GM19239 (cell line): ENCODE results near the gene LENEP.
A peak's percentile ranks its signal among the peaks of the same experiment; 100 is the strongest.
"Not testable (repeated sequence)": the region's sequence is repeated elsewhere in the genome, so short reads cannot be mapped to it uniquely, and the experiment has no call there.

Source experiments
- DNase-seq: peaks from one replicate; pipeline ENCODE4 v3.0.0; 2011; ENCODE audit warnings: low spot score; ENCODE audit not compliant: insufficient read length
- FAIRE-seq: peaks from 2 replicates; lab custom pipeline; 2011; peaks lifted over from hg19 to GRCh38; lab: Jason Lieb, UNC

Gene LENEP

GRCh38 chr1:154974102-154974807, 19.1 kb upstream of the LENEP start, which contains the start of gene CKS1B:
TSS of gene CKS1B (plus strand) at chr1:154974681. CDS start at chr1:154974746, 65 bp downstream.
- DNase-seq (peak; percentile 88), FAIRE-seq (peak; percentile 99)

GRCh38 chr1:154974808-154975408, 18.5 kb upstream of the LENEP start:
- FAIRE-seq, result no peak

GRCh38 chr1:154975409-154976059, 17.9 kb upstream of the LENEP start:
- DNase-seq (no peak), FAIRE-seq (peak; percentile 63)

More at GRCh38 chr1:154974808-154975408, 18.5 kb upstream of the LENEP start:
- peak; percentile 65 for DNase-seq

- FAIRE-seq, DNase-seq: not testable (repeated sequence)
These were observed 15.6 kb upstream of the LENEP start for GRCh38 chr1:154977762-154978161.

- DNase-seq, result no peak
- no peak for FAIRE-seq
These were observed 15.0 kb upstream of the LENEP start for GRCh38 chr1:154978360-154978759.

- DNase-seq (no peak), FAIRE-seq (no peak)
These were observed 11.0 kb upstream of the LENEP start for GRCh38 chr1:154982341-154982740.

DNA sequence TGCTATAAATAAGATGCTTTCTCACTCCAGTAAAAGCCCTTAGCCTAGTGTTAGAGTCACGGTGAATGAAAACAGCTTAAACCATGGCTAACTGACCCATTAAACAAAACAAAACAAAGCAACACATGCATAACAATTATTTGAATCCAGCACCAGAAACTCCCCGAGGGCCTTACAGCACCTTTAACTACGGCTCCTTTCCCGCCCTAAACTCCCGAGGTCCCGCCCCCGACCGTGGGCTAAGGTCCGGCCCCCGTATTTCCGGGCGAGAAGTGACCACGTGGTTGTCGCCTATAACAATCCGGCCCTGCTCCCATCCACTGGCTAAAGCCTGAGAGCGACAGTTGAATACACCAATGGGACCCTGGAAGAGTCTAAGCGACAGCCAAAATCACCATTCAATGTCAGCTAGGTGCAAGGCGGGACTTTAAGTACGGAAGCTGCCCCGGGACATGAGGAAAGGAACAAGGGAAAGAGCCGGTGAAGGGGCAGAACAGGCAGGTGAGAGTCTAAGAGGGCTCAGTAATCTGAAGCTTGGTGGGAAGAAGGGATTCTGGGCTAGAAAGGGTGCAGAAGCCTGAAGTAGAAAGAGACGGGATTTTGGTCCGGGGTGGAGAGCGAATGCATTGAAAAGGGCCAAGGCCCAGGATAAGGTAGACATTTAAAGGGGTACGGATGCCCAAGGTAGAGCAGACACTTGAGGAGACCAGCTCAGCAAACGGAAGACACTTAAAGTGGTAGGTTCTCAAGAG, 10.3 kb upstream of the LENEP start, which contains the start of gene FLAD1:
FLAD1 (plus strand) TSS at position 448 of the 752 bp plus-strand sequence. CDS start 351 bp downstream, outside the sequence.
- FAIRE-seq, result peak; percentile 98
- peak; percentile 96 for DNase-seq

GRCh38 chr1:154983776-154984466, 9.5 kb upstream of the LENEP start:
- FAIRE-seq, result no peak
- DNase-seq, result no peak

DNA sequence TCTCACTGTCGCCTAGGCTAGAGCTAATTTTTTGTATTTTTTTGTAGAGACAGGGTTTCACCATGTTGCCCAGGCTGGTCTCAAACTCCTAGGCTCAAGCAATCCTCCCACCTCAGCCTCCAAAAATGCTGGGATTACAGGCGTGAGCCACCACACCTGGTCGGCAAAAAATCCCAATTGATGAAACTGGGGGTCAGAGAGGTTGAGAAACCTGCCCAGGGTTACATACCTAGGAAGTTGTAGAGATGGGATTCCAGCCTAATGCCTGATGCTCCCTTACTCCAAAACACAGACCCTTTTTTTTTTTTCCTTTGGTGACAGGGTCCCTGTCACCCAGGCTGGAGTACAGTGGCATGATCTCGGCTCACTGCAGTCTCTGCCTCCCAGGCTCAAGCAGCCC, 6.7 kb upstream of the LENEP start:
- DNase-seq, FAIRE-seq: not testable (repeated sequence)

DNA sequence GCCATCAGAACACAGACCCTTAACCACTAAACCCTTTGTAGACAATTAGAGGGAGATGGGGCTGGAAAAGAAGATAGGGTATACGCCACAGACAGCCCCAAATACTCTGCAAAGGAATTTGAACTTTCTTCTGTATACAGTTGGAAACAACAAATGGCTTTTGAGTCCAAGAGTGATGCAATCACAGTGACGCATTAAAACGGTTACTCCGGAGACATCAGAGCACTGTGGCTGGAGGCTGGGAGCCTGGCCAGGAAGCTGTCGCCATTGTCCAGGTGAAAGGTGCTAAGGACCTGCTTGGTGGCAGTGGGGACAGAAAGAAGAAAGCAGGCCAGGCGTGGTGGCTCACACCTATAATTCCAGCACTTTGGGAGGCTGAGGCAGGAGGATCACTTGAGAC, 6.1 kb upstream of the LENEP start:
- FAIRE-seq (no peak), DNase-seq (no peak)

DNA sequence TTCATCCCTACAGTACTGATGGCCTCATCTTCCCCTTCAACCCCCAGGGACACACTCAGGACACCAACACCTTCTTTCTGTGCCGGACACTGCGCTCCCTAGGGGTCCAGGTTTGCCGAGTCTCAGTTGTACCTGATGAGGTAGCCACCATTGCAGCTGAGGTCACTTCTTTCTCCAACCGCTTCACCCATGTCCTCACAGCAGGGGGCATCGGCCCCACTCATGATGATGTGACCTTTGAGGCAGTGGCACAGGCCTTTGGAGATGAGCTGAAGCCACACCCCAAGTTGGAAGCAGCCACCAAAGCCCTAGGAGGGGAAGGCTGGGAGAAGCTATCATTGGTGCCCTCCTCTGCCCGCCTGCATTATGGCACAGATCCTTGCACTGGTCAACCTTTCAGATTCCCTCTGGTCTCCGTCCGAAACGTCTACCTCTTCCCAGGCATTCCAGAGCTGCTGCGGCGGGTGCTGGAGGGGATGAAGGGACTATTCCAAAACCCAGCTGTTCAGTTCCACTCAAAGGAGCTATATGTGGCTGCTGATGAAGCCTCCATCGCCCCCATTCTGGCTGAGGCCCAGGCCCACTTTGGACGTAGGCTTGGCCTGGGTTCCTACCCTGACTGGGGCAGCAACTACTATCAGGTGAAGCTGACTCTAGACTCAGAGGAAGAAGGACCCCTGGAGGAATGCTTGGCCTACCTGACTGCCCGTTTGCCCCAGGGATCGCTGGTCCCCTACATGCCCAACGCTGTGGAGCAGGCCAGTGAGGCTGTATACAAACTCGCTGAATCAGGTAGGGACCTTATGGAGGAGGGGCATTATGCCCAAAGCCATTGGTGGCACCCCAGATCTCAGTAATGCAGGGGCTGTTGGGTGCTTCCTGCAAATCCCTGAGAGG, 5.1 kb upstream of the LENEP start:
- no peak for DNase-seq

GRCh38 chr1:154989195-154989860, 4.1 kb upstream of the LENEP start:
- FAIRE-seq, result no peak
- no peak for DNase-seq

More for the DNA sequence above, 5.1 kb upstream of the LENEP start:
- no peak for FAIRE-seq

DNA sequence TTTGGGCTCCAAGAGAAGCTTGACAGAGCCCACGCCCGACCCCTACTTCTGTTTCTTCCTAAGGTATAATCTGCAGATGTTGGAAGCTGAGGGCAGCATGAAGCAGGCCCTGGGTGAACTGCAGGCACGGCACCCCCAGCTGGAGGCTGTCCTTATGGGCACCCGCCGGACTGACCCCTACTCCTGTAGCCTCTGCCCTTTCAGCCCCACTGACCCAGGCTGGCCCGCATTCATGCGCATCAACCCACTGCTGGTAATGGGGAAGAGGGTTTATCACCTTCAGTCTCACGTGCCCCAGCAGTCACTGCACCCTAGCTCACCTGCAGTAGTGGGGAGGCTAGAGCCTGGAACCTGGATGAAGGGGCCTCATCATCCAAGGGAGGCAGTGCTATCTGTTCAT, 3.1 kb upstream of the LENEP start:
- DNase-seq (no peak), FAIRE-seq (no peak)

GRCh38 chr1:154992721-154993571, 440 bp upstream of the LENEP start:
- no peak for FAIRE-seq
- DNase-seq, result no peak

- FAIRE-seq, result no peak
- DNase-seq, result no peak
These were observed 842 bp downstream of the LENEP start for GRCh38 chr1:154994269-154994587.

DNA sequence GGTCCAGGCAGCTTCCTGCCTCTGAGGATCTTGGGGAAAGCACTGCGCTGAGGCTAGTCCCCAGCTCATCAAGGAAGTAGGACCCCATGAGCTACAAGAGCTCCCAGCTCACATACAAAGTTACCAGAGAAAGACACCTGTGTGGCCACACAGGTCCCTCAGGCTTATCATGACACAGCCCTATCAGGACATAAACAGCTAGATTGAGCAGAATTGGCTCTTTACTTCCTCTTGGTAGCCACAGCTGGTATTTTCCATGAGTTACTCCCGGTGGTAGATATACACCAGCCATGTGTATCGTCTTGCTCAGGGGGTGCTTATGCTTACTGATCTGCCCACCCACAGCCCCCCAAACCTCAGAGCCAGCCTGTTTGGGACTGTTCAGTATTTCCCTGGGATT, 1.2 kb downstream of the LENEP start:
- DNase-seq, result no peak
- FAIRE-seq, result no peak

DNA sequence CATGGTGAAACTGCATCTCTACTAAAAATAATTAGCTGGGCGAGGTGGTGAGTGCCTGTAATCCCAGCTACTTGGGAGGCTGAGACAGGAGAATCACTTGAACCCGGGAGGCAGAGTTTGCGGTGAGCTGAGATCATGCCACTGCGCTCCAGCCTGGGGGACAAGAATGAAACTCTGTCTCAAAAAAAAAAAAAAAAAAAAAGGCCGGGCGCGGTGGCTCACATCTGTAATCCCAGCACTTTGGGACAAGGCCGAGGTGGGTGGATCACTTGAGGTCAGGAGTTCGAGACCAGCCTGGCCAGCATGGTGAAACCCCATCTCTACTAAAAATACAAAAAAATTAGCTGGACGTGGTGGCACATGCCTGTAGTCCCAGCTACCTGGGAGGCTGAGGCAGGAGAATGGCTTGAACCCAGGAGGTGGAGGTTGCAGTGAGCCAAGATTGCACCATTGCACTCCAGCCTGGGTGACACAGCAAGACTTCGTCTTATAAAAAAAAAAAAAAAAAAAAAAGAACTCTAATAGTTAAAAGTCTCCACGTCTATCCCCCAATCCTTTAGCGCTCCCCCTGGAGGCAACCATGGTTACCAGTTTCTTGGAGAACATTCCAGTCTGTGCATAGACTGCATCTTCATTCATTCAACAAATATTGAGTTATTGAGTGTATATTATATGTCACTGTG, 2.1 kb downstream of the LENEP start:
- FAIRE-seq, DNase-seq: not testable (repeated sequence)
